IPS DF 6.9 (cell line): ENCODE results near the gene KRT84.

Experiments
- DNase-seq: peaks from one replicate; pipeline ENCODE4 v3.0.0-alpha.2; 2013; ENCODE audit warnings: low read depth, low spot score
- H3K27ac ChIP-seq: one replicate; pipeline ENCODE4 v1.5.1; 2013; ENCODE audit warnings: low read length, control low read depth
- H3K27me3 ChIP-seq: 2 replicates; pipeline ENCODE4 v1.6.1; 2013; ENCODE audit warnings: mild to moderate bottlenecking, low read length; ENCODE audit not compliant: control insufficient read depth, insufficient read depth
- H3K36me3 ChIP-seq: 2 replicates; pipeline ENCODE4 v1.6.1; 2013; ENCODE audit warnings: low read length; ENCODE audit not compliant: control insufficient read depth, insufficient read depth
- H3K4me1 ChIP-seq: 2 replicates; pipeline ENCODE4 v1.6.1; 2013; ENCODE audit warnings: low read length; ENCODE audit not compliant: control insufficient read depth, insufficient read depth
- H3K4me3 ChIP-seq: 2 replicates; pipeline ENCODE4 v1.5.1; 2013; ENCODE audit warnings: mild to moderate bottlenecking, low read length
- H3K9me3 ChIP-seq: 2 replicates; pipeline ENCODE4 v1.6.1; 2013; ENCODE audit warnings: low read length, inconsistent platforms; ENCODE audit not compliant: control insufficient read depth, insufficient read depth
- WGBS: extraction: QIAGEN DNeasy Blood & Tissue Kit; methylation state at CpG from one replicate; pipeline ENCODE4 v1.1.7; 2013; ENCODE audit warnings: mixed read lengths, missing lambda C conversion rate; ENCODE audit not compliant: insufficient read length, insufficient coverage; 5-methylcytosine and 5-hydroxymethylcytosine counted together

The KRT84 gene

DNA sequence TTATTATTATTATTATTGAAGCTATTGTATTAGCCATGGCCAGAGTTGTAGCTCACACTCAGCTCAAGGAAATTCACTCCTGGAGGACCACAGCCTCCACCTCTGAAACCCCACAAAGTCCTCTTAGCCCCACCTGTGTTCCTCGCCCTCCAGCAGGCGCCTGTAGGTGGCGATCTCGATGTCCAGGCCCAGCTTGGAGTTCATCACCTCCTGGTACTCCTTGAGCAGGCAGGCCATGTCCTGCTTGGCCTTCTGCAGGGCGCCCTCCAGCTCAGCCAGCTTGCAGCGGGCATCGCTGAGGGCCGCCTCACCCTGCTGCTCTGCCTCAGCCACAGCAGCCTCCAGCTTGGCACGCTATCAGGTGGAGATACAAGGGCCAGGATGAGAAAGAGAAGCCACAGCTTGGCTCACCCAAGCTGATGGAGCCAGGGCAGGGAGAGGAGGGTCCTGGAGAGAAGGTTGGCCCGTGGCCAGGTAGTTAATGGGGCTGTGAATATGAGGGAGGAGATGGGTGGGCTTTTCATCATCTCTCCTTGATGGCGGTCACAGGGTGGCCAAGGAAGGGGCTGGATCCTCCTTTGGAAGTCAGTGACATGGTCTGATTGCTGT, 23.2 kb downstream of the KRT84 start:
- no peak for DNase-seq
- WGBS: no CpG with 5 or more reads among the region's 11 CpGs
- no peak overlapping the region for H3K4me3 ChIP-seq
- no peaks in the 10 kb centered on the region for H3K9me3 ChIP-seq
- H3K27me3 ChIP-seq: no peaks in the 10 kb centered on the region
- no peaks in the 10 kb centered on the region; the same call in 1 of the 2 replicates for H3K4me1 ChIP-seq
- no peak overlapping the region for H3K27ac ChIP-seq
- no peaks in the 10 kb centered on the region for H3K36me3 ChIP-seq

DNA sequence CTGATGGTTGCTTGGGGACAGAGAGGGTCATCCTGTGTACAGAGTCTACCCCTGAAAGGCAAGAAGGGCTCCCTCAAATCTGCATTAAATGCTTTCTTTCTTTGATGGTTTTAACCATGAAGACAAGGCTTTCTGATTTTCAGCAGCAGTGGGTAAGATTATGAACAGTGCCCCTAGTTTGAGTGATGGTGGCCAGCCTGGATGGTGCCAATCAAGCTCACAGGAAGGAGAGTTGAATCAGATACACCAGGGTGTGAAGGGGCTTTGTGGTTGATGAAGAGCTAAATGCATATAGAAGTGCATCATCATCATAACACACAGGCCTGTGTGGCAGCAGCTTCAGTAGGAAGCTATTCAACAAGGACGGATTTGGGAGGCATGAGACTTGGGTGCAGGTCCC, 23.9 kb downstream of the KRT84 start:
- no CpG with 5 or more reads among the region's 1 CpG for WGBS
- H3K27me3 ChIP-seq: no peaks in the 10 kb centered on the region
- H3K27ac ChIP-seq: no peak overlapping the region
- H3K36me3 ChIP-seq: no peaks in the 10 kb centered on the region
- no peak for DNase-seq
- no peak overlapping the region for H3K4me3 ChIP-seq
- H3K4me1 ChIP-seq: no peaks in the 10 kb centered on the region; the same call in 1 of the 2 replicates
- H3K9me3 ChIP-seq: no peaks in the 10 kb centered on the region

GRCh38 chr12:52360663-52361271, 24.7 kb downstream of the KRT84 start:
- DNase-seq: no peak
- no peaks in the 10 kb centered on the region; the same call in 1 of the 2 replicates for H3K4me1 ChIP-seq
- H3K27ac ChIP-seq: no peak overlapping the region
- H3K27me3 ChIP-seq: no peaks in the 10 kb centered on the region
- no CpG with 5 or more reads among the region's 13 CpGs for WGBS
- no peaks in the 10 kb centered on the region for H3K9me3 ChIP-seq
- H3K4me3 ChIP-seq: no peak overlapping the region
- H3K36me3 ChIP-seq: no peaks in the 10 kb centered on the region

DNA sequence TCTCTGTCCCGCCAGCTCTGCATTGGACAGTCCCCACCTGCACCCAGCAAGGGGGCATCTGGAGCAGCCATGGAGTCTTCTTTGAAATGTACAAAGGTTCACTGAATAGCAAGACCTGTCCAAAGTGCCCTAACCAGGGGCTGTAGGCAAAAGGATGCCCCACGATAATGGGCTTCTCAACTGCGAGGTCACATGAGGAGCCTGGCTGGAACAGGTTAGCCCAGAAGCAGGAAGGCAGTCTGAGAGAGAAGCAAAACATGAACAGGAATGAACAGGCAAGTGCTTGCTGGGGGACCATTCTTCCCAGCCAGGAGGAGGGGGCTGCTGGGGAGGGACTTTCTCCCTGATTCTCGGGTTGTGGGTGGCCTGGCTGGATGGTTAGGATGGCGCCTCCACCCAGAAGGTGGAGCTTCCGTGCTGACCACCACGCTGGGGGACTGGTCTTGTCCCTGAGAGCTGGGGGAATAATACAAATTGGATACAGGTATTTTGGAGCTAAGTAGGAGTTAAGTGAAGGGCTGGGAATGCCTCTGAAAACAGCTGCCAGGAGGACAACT, 25.3 kb downstream of the KRT84 start:
- Histone ChIP-seq H3K4me3 (no peak overlapping the region), H3K9me3 (no peaks in the 10 kb centered on the region), H3K27me3 (no peaks in the 10 kb centered on the region), H3K4me1 (no peaks in the 10 kb centered on the region; the same call in 1 of the 2 replicates), H3K27ac (no peak overlapping the region), H3K36me3 (no peaks in the 10 kb centered on the region)
- no peak for DNase-seq
- WGBS: no CpG with 5 or more reads among the region's 7 CpGs

- H3K4me3 ChIP-seq: no peak overlapping the region
- H3K4me1 ChIP-seq: no peaks in the 10 kb centered on the region; the same call in 1 of the 2 replicates
- DNase-seq: no peak
- H3K27me3 ChIP-seq: no peaks in the 10 kb centered on the region
- H3K36me3 ChIP-seq: no peaks in the 10 kb centered on the region
- H3K9me3 ChIP-seq: no peaks in the 10 kb centered on the region
- WGBS: no CpG with 5 or more reads among the region's 5 CpGs
- no peak overlapping the region for H3K27ac ChIP-seq
These were observed 25.8 kb downstream of the KRT84 start for GRCh38 chr12:52359621-52360061.

- H3K4me1 ChIP-seq: no peaks in the 10 kb centered on the region; the same call in 1 of the 2 replicates
- no peaks in the 10 kb centered on the region for H3K27me3 ChIP-seq
- no peak overlapping the region for H3K27ac ChIP-seq
- DNase-seq: no peak
- no peaks in the 10 kb centered on the region for H3K9me3 ChIP-seq
- H3K4me3 ChIP-seq: no peak overlapping the region
- no CpG with 5 or more reads among the region's 5 CpGs for WGBS
- no peaks in the 10 kb centered on the region for H3K36me3 ChIP-seq
These were observed 26.7 kb downstream of the KRT84 start for GRCh38 chr12:52358575-52359350.

- no CpG with 5 or more reads among the region's 20 CpGs for WGBS
- Histone ChIP-seq H3K36me3 (no peaks in the 10 kb centered on the region), H3K4me1 (no peaks in the 10 kb centered on the region), H3K9me3 (no peaks in the 10 kb centered on the region), H3K4me3 (no peak overlapping the region), H3K27me3 (no peaks in the 10 kb centered on the region), H3K27ac (no peak overlapping the region)
- DNase-seq: no peak
These were observed 28.5 kb downstream of the KRT84 start for GRCh38 chr12:52356762-52357580.

DNA sequence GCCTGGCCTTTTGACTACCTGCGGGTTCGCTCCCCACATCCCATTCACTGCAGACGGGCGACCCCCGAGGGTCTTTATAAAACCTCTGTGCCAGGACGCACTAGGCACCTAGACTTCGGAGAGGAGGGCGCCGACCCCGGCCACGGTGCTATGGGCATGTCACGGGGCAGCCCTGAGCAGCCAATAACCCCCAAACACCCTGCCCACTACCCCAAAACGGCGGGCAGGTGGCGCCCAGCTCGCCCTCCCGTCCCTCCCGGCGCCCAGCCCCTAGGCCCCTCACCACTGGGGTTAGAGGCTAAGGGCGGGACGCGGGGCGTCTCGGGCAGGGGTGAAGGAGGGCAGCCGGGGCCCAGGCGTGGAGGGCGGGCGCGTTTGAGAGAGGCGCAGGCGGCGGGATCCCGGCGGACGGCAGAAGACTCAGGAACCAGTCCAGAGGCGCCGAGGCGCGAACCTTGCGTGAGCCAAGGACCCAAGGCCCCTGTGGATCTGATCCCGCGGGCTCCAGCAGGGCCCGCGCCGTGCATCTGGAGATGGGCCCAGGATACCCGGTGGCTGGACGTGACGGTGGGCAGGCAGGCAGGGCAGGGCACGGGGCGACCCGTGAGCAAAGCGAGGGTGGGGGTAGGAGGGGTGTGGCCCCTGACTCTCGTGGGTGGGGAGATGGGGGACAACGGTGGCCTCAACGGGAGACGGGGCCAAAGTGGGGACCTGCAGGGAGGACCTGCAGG, 29.3 kb downstream of the KRT84 start:
- H3K4me1 ChIP-seq: no peaks in the 10 kb centered on the region
- no peak for DNase-seq
- H3K27ac ChIP-seq: no peak overlapping the region
- no peak overlapping the region for H3K4me3 ChIP-seq
- no peaks in the 10 kb centered on the region for H3K9me3 ChIP-seq
- H3K27me3 ChIP-seq: no peaks in the 10 kb centered on the region
- H3K36me3 ChIP-seq: no peaks in the 10 kb centered on the region
- no CpG with 5 or more reads among the region's 56 CpGs for WGBS

DNA sequence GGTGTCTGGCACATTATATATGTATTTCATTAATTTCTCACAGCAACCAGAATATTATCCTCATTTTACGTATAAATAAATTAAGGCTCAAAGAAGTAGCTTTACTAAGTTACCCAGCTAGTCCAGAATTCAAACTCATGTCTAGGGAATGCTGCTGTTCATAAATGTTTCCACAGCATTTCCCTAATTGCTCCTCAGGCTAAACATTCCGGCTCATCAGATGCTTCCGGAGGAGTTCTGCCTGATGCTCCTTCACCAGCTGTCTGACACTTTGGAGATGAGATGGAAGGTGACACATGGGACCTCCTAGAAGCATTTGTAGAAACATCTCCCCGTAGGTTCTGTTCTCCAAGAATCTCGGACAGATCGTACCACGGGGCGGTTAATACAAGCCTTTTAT, 30.3 kb downstream of the KRT84 start:
- H3K27me3 ChIP-seq: no peaks in the 10 kb centered on the region
- H3K27ac ChIP-seq: no peak overlapping the region
- H3K9me3 ChIP-seq: no peaks in the 10 kb centered on the region
- no peaks in the 10 kb centered on the region for H3K36me3 ChIP-seq
- no peak overlapping the region for H3K4me3 ChIP-seq
- DNase-seq: no peak
- WGBS: no CpG with 5 or more reads among the region's 8 CpGs
- H3K4me1 ChIP-seq: no peaks in the 10 kb centered on the region
